Measurements from ENCODE around the gene TNIP2. TPM values are rescaled to one million over a fixed set of nuclear protein-coding genes. Genes with fewer than 3 reads are reported as not detected.

TNIP2 gene
- total and polyA plus RNA-seq, 2 of the 8 experiments (the other 6 are each of a cell fraction or from before 2014, with no cell fraction given), result 23.7 to 37.7 TPM

GRCh38 chr4:2731907-2732317 is 24.2 kb downstream of the TNIP2 start:
- Histone ChIP-seq H3K14ac (ENCODE audit: insufficient read length) (no peak overlapping the region), H2AFZ (ENCODE audit: low read length) (no peak overlapping the region), H2BK12ac (ENCODE audit: low read depth, low read length) (no peak overlapping the region), H4K8ac (ENCODE audit: extremely low read depth, insufficient read depth, low read length) (peak overlapping the region; percentile 16; the same call in 1 of the 2 replicates), H2AK5ac (ENCODE audit: low read depth, low read length) (no peak overlapping the region), H2BK5ac (ENCODE audit: low read depth, low read length) (no peak overlapping the region; the same call in 1 of the 2 replicates), H3K79me2 (ENCODE audit: control insufficient read depth in 1 of 2, insufficient read depth in 2 of 2, low read length in 2 of 2) (no peaks in the 10 kb centered on the region), H3K9ac (replicated peaks in 1 of 4; ENCODE audit: extremely low read depth in 1 of 4, low read depth in 3 of 4, low read length in 3 of 4) (no peak overlapping the region), H4K20me1 (replicated peaks in 1 of 2; ENCODE audit: control insufficient read depth in 1 of 2, insufficient read depth in 2 of 2, low read length in 2 of 2) (peaks cover 0 to 3% of the 10 kb centered on the region in 2 experiments), H3K4ac (replicated peaks; ENCODE audit: insufficient read length, low read depth, low read length) (no peak overlapping the region), H3K4me2 (ENCODE audit: insufficient read depth in 1 of 2, low read depth in 2 of 2, low read length in 2 of 2) (no peak overlapping the region), H2BK120ac (replicated peaks; ENCODE audit: low read depth, low read length) (no peak overlapping the region), H3K18ac (ENCODE audit: extremely low read depth, low read length) (no peak overlapping the region), H2BK20ac (ENCODE audit: low read length) (no peak overlapping the region), H3K56ac (replicated peaks; ENCODE audit: insufficient read length, low read depth, low read length) (no peak overlapping the region), H3K23me2 (ENCODE audit: low read depth, low read length) (no peaks in the 10 kb centered on the region), H4K91ac (replicated peaks; ENCODE audit: insufficient read length, low read length) (no peak overlapping the region), H2BK15ac (ENCODE audit: low read length) (no peak overlapping the region), H3K79me1 (ENCODE audit: low read depth, low read length) (no peaks in the 10 kb centered on the region), H3K9me3 (ENCODE audit: insufficient read depth in 2 of 2, low read depth in 1 of 2, low read length in 1 of 2) (peaks cover 0 to 4% of the 10 kb centered on the region in 2 experiments; a peak in 1 of 4 replicates), H3K27ac (ENCODE audit: low read depth, low read length) (no peak overlapping the region), H3K4me1 (replicated peaks in 1 of 4; ENCODE audit: control insufficient read depth in 3 of 4, insufficient read depth in 4 of 4, low read length in 3 of 4) (no peaks in the 10 kb centered on the region), H4K5ac (ENCODE audit: insufficient read length, low read depth, low read length) (no peak overlapping the region), H3K4me3 (ENCODE audit: extremely low read depth in 1 of 4, insufficient read depth in 2 of 4, low read depth in 3 of 4, low read length in 4 of 4) (no peak overlapping the region), H3K36me3 (ENCODE audit: control insufficient read depth in 2 of 4, insufficient read depth in 4 of 4, low read length in 3 of 4) (peaks cover 5 to 17% (median 11%) of the 10 kb centered on the region in 4 experiments; a peak in 7 of 8 replicates), H3K23ac (ENCODE audit: insufficient read length) (no peak overlapping the region), H3K27me3 (replicated peaks in 1 of 4; ENCODE audit: control insufficient read depth in 3 of 4, extremely low read depth in 1 of 4, insufficient read depth in 3 of 4, low read length in 3 of 4) (no peaks in the 10 kb centered on the region)
- FAIRE-seq, result no peak
- TF ChIP-seq TAF1 (IDR thresholded peaks at IDR 0.05; ENCODE audit: low read depth, low read length), result no peak
- ChIA-PET POLR2A (ENCODE audit: partially characterized antibody) (interaction anchor here (0.5 kb wide), 1 partner anchor 24 kb away, joined by 3 read pairs; no protein-coding TSS in a partner anchor), CTCF (ENCODE audit: partially characterized antibody) (interaction anchor here (1.5 kb wide), 1 partner anchor 19 kb away, joined by 3 read pairs; no protein-coding TSS in a partner anchor)
- WGBS, 2 experiments (ENCODE audit: extremely low coverage in 1 of 2, insufficient coverage in 1 of 2, insufficient read length in 1 of 2, insufficient replicate concordance in 2 of 2, low coverage in 1 of 2, low lambda C conversion rate in 2 of 2, missing lambda C conversion rate in 1 of 2), result 96% methylated on average over 27 of the region's 28 CpGs; no CpG with 5 or more reads in 1 of the 2 experiments
- no peak for DNase-seq (ENCODE audit: low read depth in 1 of 2, low spot score in 2 of 2)
